PFSK-1 (cell line): ENCODE data around the gene ATP5F1E.

Experiments used
- FOXP2 ChIP-seq: optimal IDR thresholded peaks from 2 replicates; pipeline ENCODE3; 2011; ENCODE audit warnings: borderline replicate concordance, control low read depth, inconsistent platforms; ENCODE audit not compliant: insufficient read depth; ENCODE audit errors: extremely low read length, extremely low read depth
- POLR2AphosphoS5 ChIP-seq: IDR thresholded peaks from 2 replicates; pipeline ENCODE4 v1.6.1; 2012; ENCODE audit warnings: low read depth, mild to moderate bottlenecking, control low read depth, low read length, moderate library complexity
- SIN3A ChIP-seq: IDR thresholded peaks from 2 replicates; pipeline ENCODE4 v1.6.1; 2012; ENCODE audit warnings: mild to moderate bottlenecking, low read length, moderate library complexity, borderline replicate concordance; ENCODE audit not compliant: insufficient read depth
- TAF1 ChIP-seq: IDR thresholded peaks from 2 replicates; pipeline ENCODE4 v1.6.1; 2012; ENCODE audit warnings: low read length, control low read depth, borderline replicate concordance; ENCODE audit not compliant: insufficient read depth
- TF ChIP-seq, protein P1 (sequence below), 2 experiments: IDR thresholded peaks; 2 replicates each; pipeline versions ENCODE4 v1.6.1 to v1.8.0; 2011 to 2012; ENCODE audit warnings: low read depth in 2 of 2, low read length in 2 of 2, control low read depth in 1 of 2, inconsistent platforms in 1 of 2, mild to moderate bottlenecking in 1 of 2, moderate library complexity in 1 of 2; ENCODE audit not compliant: insufficient read depth in 1 of 2

Gene ATP5F1E

DNA sequence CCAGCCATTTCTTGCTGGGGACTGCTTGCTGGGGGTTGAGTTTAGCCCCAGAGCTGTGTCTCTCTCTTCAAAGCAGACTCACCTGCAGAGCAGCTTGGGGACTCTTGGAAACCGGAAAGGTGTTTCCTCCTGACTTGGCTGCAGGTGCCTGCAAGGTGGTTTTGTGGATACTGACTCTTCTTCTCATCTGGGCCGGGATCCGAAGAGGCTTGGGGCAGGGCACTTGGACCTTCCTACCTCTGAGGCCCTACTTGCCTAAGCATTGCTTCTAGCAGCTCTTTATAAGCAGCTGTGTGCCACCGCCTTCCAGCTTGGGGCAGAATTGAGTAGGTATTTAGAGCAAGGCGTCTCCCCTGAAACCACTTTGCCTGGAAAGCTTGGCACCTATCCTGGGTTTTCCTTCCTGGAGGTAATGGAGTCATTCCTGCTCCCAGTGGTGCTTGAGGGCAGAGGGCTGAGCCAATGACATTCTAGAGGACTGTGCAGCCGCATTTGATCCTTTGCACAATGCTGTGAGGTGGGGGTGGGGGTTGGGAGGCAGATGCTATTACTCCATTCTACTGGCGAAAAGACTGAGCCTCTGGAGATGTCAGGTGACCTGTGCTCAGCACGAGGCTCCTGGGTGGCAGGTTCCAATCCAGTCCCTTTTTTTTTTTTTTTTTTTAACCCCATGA is 21.7 kb downstream of the ATP5F1E start:
- TF ChIP-seq SIN3A (no peak), POLR2AphosphoS5 (no peak), FOXP2 (no peak), TAF1 (no peak)
- TF ChIP-seq, protein P1, sequence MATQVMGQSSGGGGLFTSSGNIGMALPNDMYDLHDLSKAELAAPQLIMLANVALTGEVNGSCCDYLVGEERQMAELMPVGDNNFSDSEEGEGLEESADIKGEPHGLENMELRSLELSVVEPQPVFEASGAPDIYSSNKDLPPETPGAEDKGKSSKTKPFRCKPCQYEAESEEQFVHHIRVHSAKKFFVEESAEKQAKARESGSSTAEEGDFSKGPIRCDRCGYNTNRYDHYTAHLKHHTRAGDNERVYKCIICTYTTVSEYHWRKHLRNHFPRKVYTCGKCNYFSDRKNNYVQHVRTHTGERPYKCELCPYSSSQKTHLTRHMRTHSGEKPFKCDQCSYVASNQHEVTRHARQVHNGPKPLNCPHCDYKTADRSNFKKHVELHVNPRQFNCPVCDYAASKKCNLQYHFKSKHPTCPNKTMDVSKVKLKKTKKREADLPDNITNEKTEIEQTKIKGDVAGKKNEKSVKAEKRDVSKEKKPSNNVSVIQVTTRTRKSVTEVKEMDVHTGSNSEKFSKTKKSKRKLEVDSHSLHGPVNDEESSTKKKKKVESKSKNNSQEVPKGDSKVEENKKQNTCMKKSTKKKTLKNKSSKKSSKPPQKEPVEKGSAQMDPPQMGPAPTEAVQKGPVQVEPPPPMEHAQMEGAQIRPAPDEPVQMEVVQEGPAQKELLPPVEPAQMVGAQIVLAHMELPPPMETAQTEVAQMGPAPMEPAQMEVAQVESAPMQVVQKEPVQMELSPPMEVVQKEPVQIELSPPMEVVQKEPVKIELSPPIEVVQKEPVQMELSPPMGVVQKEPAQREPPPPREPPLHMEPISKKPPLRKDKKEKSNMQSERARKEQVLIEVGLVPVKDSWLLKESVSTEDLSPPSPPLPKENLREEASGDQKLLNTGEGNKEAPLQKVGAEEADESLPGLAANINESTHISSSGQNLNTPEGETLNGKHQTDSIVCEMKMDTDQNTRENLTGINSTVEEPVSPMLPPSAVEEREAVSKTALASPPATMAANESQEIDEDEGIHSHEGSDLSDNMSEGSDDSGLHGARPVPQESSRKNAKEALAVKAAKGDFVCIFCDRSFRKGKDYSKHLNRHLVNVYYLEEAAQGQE (IDR thresholded peaks at IDR 0.05; ENCODE audit: insufficient read depth in 1 of 2, low read depth in 2 of 2, low read length in 2 of 2), result no peak

DNA sequence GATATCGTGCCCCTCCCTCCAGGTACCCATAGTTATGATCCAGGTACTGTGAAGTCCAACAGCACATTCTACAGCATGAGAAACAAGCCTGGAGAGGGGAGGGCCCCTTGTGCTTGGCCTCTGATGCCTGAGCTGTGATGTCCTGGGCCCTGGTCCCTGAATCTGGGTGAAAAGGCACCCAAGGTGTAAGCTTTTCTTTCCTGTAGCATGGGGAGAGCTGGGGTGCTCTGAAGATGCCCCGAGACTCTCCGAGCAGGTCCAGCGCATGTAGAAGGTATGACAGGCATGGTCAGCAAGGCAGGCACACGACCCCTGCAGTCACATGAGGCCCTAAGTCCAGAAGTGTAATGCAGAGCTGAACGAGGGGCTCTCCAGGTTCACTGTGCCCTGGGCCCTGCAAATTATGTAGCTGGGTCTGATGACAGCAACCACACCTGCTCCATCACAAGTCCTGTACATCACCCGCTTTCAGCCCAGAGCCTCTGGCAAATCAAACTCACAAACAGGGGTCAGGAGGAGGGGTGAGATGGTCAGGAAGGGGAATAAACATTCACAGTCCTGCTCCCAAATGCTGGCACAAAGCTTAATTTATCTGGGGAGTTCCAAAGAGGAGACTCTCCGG is 23.3 kb downstream of the ATP5F1E start:
- TF ChIP-seq POLR2AphosphoS5 (no peak), SIN3A (no peak), TAF1 (no peak)
- TF ChIP-seq, protein P1 (IDR thresholded peaks at IDR 0.05; ENCODE audit: insufficient read depth in 1 of 2, low read depth in 2 of 2, low read length in 2 of 2), result no peak

DNA sequence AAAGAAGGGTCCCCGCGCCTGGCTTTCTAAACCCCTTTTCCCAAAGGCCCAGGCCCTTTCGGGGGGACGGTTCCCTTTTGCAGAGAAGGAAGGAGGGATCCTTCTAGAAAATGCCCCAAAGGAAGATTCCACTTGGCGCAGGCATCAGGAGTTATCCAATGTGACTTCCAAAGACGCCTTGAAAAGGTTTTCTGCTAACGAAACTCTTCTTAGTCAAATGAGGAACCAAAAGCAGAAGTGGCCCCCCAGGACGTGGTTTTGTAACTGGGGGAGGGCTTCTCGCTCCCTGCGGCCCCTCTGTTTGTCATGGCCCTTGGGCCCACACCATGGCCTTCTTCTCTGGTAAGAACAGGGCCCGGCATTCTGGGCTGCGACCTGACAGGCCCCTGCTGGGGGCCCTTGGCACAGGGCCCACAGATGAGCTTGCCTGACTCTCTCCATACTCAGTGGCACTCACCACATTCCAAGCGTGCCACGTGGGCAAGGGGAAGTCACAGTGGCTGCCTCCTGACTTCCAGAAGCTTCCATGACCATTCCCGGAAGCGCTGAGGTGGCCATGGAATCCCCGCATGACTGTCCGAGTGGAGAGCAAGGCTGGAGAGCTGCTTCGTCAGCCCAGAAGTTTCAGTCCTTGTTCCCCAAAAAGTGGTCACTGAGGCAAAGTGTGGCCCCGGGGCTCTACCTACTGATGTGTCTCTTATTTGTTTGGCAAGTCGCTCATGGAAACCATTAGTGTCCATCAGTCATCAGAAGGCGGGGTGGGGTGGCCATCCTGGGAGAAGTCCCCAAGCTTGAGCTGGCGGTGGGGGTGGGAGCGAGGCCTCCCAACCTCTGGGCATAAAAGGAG is 24.2 kb downstream of the ATP5F1E start:
- TF ChIP-seq, protein P1 (IDR thresholded peaks at IDR 0.05; ENCODE audit: insufficient read depth in 1 of 2, low read depth in 2 of 2, low read length in 2 of 2), result no peak
- TF ChIP-seq POLR2AphosphoS5 (no peak), SIN3A (no peak), TAF1 (no peak), FOXP2 (no peak)

DNA sequence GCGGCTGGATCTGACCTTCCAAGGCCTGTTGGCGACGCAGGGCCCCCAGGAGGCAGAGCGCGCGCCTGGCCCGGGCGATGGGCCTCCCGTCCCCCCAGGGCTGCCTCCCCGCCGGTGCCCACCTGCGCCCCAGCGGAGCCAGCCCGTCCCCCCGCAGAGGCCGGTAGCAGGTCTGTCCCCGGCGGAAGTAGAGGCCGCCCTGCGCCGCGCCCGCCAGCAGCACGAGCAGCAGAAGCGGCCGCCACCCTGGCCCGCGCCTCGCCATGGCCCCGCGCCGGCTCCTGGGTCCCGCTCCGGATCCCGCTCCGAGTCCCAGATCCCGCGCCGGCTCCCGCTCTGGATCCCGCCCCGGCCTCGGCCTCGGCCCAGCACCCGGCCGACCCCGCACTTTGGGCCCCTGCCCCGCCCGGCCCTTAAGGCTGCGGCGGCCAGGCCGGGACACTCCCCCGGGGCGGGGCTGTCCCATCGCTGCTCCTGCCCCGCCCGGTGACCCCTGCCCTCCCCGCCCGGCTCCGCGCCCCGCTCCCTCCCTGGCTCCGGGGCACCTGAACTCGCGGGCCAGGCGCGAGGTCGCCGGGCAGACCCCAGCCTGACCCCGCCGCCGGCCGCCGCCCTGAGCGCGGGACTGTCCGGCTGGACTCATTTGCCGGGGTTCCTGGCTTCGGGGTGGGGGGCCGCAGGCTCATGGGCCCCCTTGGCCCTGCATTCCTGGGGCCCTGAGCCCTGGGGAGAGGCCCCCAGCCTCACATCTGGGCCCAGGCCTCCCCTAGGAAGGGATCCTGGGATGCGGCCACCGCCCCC is 25.1 kb downstream of the ATP5F1E start, which contains the start of gene CTSZ:
TSS of gene CTSZ (minus strand) at position 391 of the 801 bp plus-strand sequence. CDS start at position 265, 126 bp downstream.
- TF ChIP-seq FOXP2, result no peak
- TF ChIP-seq TAF1, result no peak
- TF ChIP-seq SIN3A, result no peak
- TF ChIP-seq POLR2AphosphoS5, result no peak
- TF ChIP-seq, protein P1 (IDR thresholded peaks at IDR 0.05; ENCODE audit: insufficient read depth in 1 of 2, low read depth in 2 of 2, low read length in 2 of 2), result no peak
